HepG2 (cell line): ENCODE results near the gene NFE2L2.

Experiments used
- NFIC ChIP-seq: IDR thresholded peaks from 2 replicates; pipeline ENCODE4 v1.6.1; 2012; ENCODE audit warnings: mild to moderate bottlenecking, low read length, inconsistent platforms
- NFYB ChIP-seq: sonication (generic); formaldehyde crosslinking; IDR thresholded peaks from 2 replicates; pipeline ENCODE4 v1.4.0; 2020; ENCODE audit warnings: missing genetic modification reagents

GRCh38 chr2:177245010-177245422 lies 19.5 kb downstream of the NFE2L2 start:
- TF ChIP-seq NFYB = no peak
- TF ChIP-seq NFIC = no peak
